Osteoblast (primary cell): Measurements from ENCODE around the gene MNT. TPM values are rescaled to one million over a fixed set of nuclear protein-coding genes. Genes with fewer than 3 reads are reported as not detected.

Source experiments
- DNase-seq: peaks from one replicate; pipeline ENCODE4 v3.0.0; 2011; ENCODE audit warnings: low spot score, mixed read lengths; ENCODE audit not compliant: insufficient read length; ENCODE audit errors: missing footprints
- H2AFZ ChIP-seq: 2 replicates; pipeline ENCODE4 v1.6.0; 2011; ENCODE audit warnings: mild to moderate bottlenecking, low read length
- H3K27ac ChIP-seq: 2 replicates; pipeline ENCODE4 v1.5.1; 2011; ENCODE audit warnings: mild to moderate bottlenecking, low read depth, low read length, moderate library complexity
- H3K27me3 ChIP-seq: 2 replicates; pipeline ENCODE4 v1.6.0; 2012; ENCODE audit warnings: mild to moderate bottlenecking, control low read depth, inconsistent platforms, low read length, moderate library complexity; ENCODE audit not compliant: insufficient read depth
- H3K36me3 ChIP-seq: 2 replicates; pipeline ENCODE4 v1.5.1; 2011; ENCODE audit warnings: mild to moderate bottlenecking, low read length, control low read depth, moderate library complexity; ENCODE audit not compliant: insufficient read depth
- H3K4me1 ChIP-seq: 2 replicates; pipeline ENCODE4 v1.5.1; 2011; ENCODE audit warnings: mild to moderate bottlenecking, low read length, control low read depth, moderate library complexity; ENCODE audit not compliant: insufficient read depth
- H3K4me2 ChIP-seq: 2 replicates; pipeline ENCODE4 v1.6.0; 2011; ENCODE audit warnings: mild to moderate bottlenecking, low read length; ENCODE audit not compliant: insufficient read depth
- H3K4me3 ChIP-seq: fragments of 200-600 bp; sonication (generic); 3 replicates; pipeline ENCODE4 v1.5.1; 2012; ENCODE audit warnings: mild to moderate bottlenecking, low read length, inconsistent platforms; ENCODE audit not compliant: insufficient read depth
- H3K79me2 ChIP-seq: 2 replicates; pipeline ENCODE4 v1.6.0; 2012; ENCODE audit warnings: mild to moderate bottlenecking, low read length, control low read depth, inconsistent platforms; ENCODE audit not compliant: insufficient read depth
- H3K9me3 ChIP-seq: 2 replicates; pipeline ENCODE4 v1.5.1; 2011; ENCODE audit warnings: low read depth, low read length, control low read depth
- H4K20me1 ChIP-seq: 2 replicates; pipeline ENCODE4 v1.6.0; 2012; ENCODE audit warnings: mild to moderate bottlenecking, low read length, control low read depth; ENCODE audit not compliant: insufficient read depth
- total RNA-seq: library from RNA; depleted of rRNA; stranded (reverse); fragments of >200 nt; gene quantifications from 2 replicates; pipeline ENCODE4 v1.2.3, GENCODE V29; 2012
- TF ChIP-seq, protein P1 (sequence below): IDR thresholded peaks from 2 replicates; pipeline ENCODE4 v1.5.1; 2011; ENCODE audit warnings: mild to moderate bottlenecking, low read depth, low read length, moderate library complexity; ENCODE audit errors: extremely low read depth

Gene MNT
- total RNA-seq, 1 donor: 12.3 TPM

DNA sequence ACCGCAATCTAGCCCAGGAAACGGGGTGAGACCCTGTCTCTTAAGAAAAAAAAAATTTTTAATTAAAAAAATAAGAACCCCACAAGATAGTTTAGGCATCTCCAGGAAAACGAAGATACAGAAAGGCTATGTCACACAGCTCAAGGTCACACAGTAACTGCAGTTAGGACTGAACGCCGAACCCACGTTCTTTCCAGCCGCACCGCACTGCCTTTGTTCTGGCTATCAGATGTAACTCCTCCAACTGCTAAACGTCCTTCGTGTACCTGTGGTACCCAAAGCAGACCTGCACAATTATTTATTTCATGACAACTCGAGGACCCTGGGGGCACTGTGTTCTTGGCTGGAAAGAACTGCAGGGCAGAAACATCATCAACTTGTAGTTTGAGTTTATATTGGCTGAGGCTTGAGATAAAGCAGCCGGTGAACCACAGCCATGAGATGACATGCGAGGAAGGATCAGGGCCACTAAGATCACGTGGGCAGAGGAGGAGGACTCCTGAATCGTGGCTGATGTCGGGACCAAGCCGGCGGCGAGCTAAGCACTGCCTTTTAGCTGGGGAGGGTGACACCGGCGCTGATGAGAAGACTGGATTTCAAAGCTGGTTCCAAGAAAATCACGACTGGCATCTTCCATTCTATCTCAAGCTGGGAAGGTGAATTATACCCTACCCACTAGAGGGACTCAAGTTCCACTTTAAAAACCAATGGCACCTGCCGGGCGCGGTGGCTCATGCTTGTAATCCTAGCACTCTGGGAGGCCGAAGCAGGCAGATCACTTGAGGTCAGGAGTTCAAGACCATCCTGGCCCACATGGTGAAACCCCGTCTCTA is 20.7 kb upstream of the MNT start:
- Histone ChIP-seq H3K79me2 (no peaks in the 10 kb centered on the region), H3K27ac (no peak overlapping the region), H3K4me1 (peaks cover 17% of the 10 kb centered on the region), H3K4me3 (no peak overlapping the region), H3K27me3 (no peaks in the 10 kb centered on the region), H2AFZ (no peak overlapping the region), H3K4me2 (no peak overlapping the region), H3K9me3 (no peaks in the 10 kb centered on the region), H3K36me3 (peaks cover 9% of the 10 kb centered on the region), H4K20me1 (no peaks in the 10 kb centered on the region)
- DNase-seq: peak; percentile 58
- TF ChIP-seq, protein P1, sequence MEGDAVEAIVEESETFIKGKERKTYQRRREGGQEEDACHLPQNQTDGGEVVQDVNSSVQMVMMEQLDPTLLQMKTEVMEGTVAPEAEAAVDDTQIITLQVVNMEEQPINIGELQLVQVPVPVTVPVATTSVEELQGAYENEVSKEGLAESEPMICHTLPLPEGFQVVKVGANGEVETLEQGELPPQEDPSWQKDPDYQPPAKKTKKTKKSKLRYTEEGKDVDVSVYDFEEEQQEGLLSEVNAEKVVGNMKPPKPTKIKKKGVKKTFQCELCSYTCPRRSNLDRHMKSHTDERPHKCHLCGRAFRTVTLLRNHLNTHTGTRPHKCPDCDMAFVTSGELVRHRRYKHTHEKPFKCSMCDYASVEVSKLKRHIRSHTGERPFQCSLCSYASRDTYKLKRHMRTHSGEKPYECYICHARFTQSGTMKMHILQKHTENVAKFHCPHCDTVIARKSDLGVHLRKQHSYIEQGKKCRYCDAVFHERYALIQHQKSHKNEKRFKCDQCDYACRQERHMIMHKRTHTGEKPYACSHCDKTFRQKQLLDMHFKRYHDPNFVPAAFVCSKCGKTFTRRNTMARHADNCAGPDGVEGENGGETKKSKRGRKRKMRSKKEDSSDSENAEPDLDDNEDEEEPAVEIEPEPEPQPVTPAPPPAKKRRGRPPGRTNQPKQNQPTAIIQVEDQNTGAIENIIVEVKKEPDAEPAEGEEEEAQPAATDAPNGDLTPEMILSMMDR: peak; percentile 29

DNA sequence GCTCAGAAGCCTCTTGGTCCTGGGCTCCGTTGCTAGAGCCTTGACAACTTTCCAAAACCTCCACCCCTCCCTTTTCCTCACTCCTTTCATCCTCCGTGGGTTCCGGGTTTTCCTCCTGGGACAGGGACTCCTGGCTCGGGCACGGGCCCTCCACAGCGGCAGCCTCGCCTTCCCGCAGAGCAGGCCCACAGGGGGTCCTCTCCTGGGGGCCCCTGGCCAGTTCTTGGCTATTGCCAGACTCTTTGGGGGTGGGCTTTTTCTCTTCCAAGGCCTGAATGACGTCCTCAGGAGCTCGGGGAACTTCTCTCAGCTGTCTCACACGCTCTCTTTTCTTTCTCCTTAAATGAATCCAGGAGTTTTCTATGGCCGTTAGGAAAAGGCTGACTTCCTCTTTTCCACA is 19.3 kb upstream of the MNT start:
- Histone ChIP-seq H3K9me3 (no peaks in the 10 kb centered on the region), H3K79me2 (no peaks in the 10 kb centered on the region), H3K27ac (no peak overlapping the region), H3K4me2 (no peak overlapping the region), H3K27me3 (no peaks in the 10 kb centered on the region), H4K20me1 (no peaks in the 10 kb centered on the region), H3K36me3 (peaks cover 9% of the 10 kb centered on the region), H3K4me1 (peaks cover 23% of the 10 kb centered on the region), H3K4me3 (no peak overlapping the region), H2AFZ (no peak overlapping the region)
- TF ChIP-seq, protein P1: no peak
- peak; percentile 64 for DNase-seq

DNA sequence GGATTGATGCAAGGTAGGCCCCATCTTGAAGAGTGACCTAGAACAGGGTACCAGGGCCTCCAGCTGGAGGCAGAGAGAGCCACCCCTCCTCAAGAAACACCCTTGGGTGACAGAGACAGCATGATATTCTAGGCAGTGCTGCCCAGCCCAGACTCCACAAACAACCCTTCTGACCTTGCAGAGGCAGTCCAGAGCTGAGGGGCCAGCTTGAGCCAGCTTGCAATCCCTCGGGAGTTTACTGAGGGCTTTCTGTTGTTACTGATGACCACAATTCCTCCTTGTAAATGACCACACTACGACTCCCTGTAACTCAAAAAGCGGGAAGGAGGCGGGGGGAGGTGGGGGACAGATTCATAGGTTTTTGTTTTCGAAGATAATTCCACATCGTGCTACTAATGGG is 18.6 kb upstream of the MNT start:
- Histone ChIP-seq H3K27me3 (no peaks in the 10 kb centered on the region), H3K9me3 (no peaks in the 10 kb centered on the region), H3K4me2 (peak overlapping the region; percentile 1), H3K4me1 (peaks cover 23% of the 10 kb centered on the region), H3K4me3 (no peak overlapping the region), H2AFZ (no peak overlapping the region), H3K36me3 (peaks cover 9% of the 10 kb centered on the region), H3K27ac (no peak overlapping the region), H4K20me1 (no peaks in the 10 kb centered on the region), H3K79me2 (no peaks in the 10 kb centered on the region)
- TF ChIP-seq, protein P1: no peak
- peak; percentile 90 for DNase-seq

DNA sequence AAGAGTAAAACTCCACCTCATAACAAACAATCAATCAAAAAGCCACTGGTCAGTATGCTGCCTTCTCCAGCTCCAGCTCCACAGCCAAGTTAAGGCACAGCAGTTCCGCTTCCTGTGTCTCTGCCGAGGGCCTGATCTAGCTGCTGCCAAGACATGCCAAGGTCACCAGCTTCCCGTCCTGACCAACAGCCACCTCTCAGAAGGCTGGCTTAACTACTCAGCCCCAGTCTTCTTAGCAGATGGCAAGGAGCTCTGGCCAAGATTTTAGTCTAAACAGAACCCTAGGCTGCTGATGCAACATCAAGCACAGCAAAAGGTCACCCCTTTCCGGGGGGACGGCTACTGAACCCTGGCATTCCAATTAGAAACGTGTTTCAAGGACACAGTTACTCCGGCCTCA is 17.7 kb upstream of the MNT start:
- Histone ChIP-seq H3K79me2 (no peaks in the 10 kb centered on the region), H3K4me1 (peaks cover 23% of the 10 kb centered on the region), H4K20me1 (no peaks in the 10 kb centered on the region), H3K4me3 (no peak overlapping the region), H3K27ac (no peak overlapping the region), H3K9me3 (no peaks in the 10 kb centered on the region), H3K4me2 (no peak overlapping the region), H2AFZ (no peak overlapping the region), H3K36me3 (peaks cover 13% of the 10 kb centered on the region), H3K27me3 (no peaks in the 10 kb centered on the region)
- DNase-seq: peak; percentile 47
- TF ChIP-seq, protein P1: no peak
